Bronchial epithelial cell (primary cell): ENCODE data around the gene CRTC3. TPM values are rescaled to one million over a fixed set of nuclear protein-coding genes. Genes with fewer than 3 reads are reported as not detected.
"Not testable (repeated sequence)": the region's sequence is repeated elsewhere in the genome, so short reads cannot be mapped to it uniquely, and the experiment has no call there.

ENCODE experiments used
- DNase-seq: peaks from one replicate; pipeline ENCODE4 v3.0.0-alpha.2; 2010; ENCODE audit warnings: low read depth
- FAIRE-seq: peaks from 2 replicates; lab custom pipeline; 2011; peaks lifted over from hg19 to GRCh38; lab: Jason Lieb, UNC
- H3K27me3 ChIP-seq: 2 replicates; pipeline ENCODE4 v1.5.1; 2011; ENCODE audit warnings: low read length; ENCODE audit not compliant: control insufficient read depth, insufficient read depth
- H3K36me3 ChIP-seq: 2 replicates; pipeline ENCODE4 v1.5.1; 2011; ENCODE audit warnings: low read length; ENCODE audit not compliant: control insufficient read depth, insufficient read depth
- H3K4me3 ChIP-seq: 2 replicates; pipeline ENCODE4 v1.5.1; 2011; ENCODE audit warnings: mild to moderate bottlenecking, low read depth, low read length, control low read depth
- total RNA-seq: library from RNA; depleted of rRNA; stranded (reverse); fragments of >200 nt; gene quantifications from 2 replicates; pipeline ENCODE4 v1.2.1, GENCODE V29; 2014
- TF ChIP-seq, protein P1 (sequence below): IDR thresholded peaks from 2 replicates; pipeline ENCODE4 v1.5.1; 2011; ENCODE audit warnings: mild to moderate bottlenecking, moderate library complexity, low read length, control low read depth, inconsistent platforms; ENCODE audit not compliant: insufficient read depth, severe bottlenecking

The CRTC3 gene
- total RNA-seq, 1 donor from 2014 or later: 5.8 TPM

DNA sequence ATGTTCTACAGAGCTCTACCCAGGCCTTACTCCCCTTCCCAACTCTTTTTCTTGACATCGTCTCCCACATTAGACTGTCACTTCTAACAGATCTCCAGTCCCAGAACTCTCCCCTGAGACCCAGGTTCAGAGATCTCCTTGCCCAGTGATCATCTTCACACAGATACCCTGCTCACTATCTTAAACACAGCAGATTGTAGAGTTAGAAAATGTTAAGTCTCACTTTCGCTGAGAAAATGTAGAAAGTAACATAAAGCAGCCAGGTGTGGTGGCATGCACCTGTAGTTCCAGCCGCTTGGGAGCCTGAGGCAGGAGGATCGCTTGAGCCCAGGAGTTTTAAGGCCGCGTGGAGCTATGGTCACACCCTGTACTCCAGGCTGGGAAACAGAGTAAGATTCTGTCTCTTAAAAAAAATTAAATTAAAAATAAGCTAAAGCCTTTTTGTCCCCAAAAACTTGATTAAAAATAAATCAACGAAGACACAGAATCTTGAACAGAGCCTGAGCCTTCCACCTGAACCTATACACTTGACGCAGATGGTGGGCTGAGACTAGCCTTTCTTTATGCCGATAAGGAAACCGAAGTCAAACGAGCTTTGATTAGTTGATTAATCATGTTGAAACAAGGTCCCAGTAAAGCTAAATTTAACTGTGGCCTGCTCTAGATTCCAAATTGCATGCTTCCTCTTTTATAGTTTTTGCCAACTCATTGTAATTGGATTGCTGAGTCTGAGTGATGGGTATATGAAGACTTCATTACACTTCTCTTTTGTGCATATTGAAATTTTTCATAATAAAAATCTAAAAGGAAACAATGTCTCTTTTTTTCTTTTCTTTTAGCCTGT lies 156.1 kb downstream of the CRTC3 start:
- no peaks in the 10 kb centered on the region for H3K27me3 ChIP-seq
- H3K4me3 ChIP-seq: no peak overlapping the region
- FAIRE-seq (no peak), DNase-seq (no peak)
- H3K36me3 ChIP-seq: no peaks in the 10 kb centered on the region
- TF ChIP-seq, protein P1, sequence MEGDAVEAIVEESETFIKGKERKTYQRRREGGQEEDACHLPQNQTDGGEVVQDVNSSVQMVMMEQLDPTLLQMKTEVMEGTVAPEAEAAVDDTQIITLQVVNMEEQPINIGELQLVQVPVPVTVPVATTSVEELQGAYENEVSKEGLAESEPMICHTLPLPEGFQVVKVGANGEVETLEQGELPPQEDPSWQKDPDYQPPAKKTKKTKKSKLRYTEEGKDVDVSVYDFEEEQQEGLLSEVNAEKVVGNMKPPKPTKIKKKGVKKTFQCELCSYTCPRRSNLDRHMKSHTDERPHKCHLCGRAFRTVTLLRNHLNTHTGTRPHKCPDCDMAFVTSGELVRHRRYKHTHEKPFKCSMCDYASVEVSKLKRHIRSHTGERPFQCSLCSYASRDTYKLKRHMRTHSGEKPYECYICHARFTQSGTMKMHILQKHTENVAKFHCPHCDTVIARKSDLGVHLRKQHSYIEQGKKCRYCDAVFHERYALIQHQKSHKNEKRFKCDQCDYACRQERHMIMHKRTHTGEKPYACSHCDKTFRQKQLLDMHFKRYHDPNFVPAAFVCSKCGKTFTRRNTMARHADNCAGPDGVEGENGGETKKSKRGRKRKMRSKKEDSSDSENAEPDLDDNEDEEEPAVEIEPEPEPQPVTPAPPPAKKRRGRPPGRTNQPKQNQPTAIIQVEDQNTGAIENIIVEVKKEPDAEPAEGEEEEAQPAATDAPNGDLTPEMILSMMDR: no peak

DNA sequence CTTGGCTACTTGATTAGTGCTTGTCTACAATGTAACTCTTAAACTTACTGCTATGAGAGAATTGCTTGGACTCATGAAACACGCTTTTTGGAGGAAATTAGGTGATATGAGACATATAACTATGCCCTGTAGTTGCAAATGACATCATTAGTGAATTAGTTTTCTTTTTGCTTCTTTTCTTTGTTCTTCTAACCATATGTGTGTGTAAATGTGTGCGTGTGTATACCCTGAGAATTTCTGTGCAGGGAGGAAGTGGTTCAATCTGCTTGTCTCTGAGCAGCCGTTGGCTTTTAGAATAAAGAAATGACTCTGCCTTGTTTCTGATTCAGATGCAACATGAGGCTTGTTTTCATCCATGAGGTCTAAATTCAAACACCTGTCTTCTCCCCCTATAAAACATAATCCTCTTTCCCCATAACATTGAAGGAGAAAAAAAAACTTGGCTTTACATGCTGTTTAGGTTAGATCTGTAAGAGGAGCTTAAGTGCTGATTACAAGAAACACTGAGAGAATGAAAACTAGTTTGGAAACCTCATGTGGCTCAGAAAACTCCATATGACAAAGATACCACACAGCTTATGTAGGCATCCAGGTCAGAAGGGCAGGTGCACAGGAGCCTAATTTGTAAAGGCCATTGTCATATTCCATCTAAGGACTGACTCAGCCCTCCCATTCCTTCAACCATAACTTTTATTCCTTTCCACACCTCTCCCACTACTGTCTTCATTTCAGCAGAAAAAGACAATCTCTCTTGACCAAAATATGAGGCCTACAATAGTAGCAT lies 156.9 kb downstream of the CRTC3 start:
- no peaks in the 10 kb centered on the region for H3K27me3 ChIP-seq

DNA sequence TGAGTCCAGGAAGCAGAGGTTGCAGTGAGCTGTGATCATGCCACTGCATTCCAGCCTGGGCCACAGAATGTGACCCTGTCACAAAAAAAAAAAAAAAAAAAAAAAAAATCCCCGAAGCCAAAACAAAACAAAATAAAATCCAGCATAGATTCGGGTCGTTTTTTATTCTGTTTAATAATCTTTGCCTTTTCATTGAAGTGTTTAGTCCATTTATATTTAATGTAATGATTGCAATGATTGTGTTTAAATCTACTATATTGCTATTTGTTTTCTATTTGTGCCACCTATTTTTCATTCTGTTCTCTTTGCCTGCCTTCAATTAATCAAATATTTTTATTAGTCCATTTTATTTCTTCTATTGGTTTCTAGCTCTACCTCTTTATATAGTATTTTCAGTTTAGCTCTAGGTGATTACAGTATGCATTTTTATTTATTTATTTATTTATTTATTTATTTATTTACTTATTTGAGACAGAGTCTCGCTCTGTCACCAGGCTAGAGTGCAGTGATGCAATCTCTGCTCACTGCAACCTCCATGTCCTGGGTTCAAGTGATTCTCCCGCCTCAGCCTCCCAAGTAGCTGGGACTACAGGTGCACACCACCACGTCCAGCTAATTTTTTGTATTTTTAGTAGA lies 159.7 kb downstream of the CRTC3 start:
- H3K4me3 ChIP-seq, H3K36me3 ChIP-seq, H3K27me3 ChIP-seq, DNase-seq, FAIRE-seq: not testable (repeated sequence)

More for the DNA sequence above, 156.9 kb downstream of the CRTC3 start:
- Histone ChIP-seq H3K4me3 (no peak overlapping the region), H3K36me3 (no peaks in the 10 kb centered on the region)
- DNase-seq (no peak), FAIRE-seq (no peak)
- TF ChIP-seq, protein P1: no peak

DNA sequence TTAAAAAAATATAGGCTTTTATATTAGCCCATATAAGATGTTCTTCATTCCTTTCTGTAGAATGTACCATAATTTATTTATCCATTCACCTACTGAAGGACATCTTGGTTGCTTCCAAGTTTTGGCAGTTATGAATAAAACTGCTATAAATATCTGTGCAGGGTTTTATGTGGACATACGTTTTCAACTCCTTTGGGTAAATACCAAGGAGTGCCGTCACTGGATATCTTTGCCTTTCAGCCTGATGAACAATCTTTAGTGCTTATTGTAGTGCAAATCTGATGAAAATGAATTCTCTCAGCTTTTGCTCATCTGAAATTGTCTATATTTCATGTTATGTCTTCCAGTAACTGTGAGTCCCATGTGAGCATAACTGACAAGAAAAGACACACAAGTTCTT lies 160.9 kb downstream of the CRTC3 start:
- H3K4me3 ChIP-seq: no peak overlapping the region
- H3K36me3 ChIP-seq: no peaks in the 10 kb centered on the region
- H3K27me3 ChIP-seq: no peaks in the 10 kb centered on the region
- no peak for FAIRE-seq
- TF ChIP-seq, protein P1: no peak
- no peak for DNase-seq

DNA sequence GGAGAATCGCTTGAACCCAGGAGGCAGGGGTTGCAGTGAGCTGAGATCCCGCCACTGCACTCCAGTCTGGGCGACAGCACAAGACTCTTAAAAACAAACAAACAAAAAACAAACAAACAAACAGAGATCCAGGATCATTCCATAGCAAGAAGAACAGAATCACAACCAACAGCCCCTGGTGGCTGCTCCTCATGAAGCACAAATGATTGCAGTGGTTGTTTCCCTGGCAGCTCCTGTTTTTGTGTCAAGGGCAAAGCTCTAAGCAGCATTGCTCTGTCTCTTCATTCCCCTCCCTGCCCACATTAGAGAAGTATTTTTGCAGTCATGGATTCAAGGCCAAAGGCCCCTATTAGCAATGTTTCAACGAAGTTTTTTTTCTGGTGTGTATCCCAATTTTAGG lies 161.6 kb downstream of the CRTC3 start:
- FAIRE-seq (no peak), DNase-seq (no peak)
- TF ChIP-seq, protein P1: peak; percentile 6
- Histone ChIP-seq H3K4me3 (no peak overlapping the region), H3K36me3 (no peaks in the 10 kb centered on the region), H3K27me3 (no peaks in the 10 kb centered on the region)
